C1 segment of cervical spinal cord (tissue), 14 donors: ENCODE measurements around the gene IFRD2.
"Not testable (repeated sequence)": the region's sequence is repeated elsewhere in the genome, so short reads cannot be mapped to it uniquely, and the experiment has no call there.

ENCODE experiments used
- DNase-seq, 14 donors: peaks; one replicate each; lab custom pipeline; 2025; lab: John Stamatoyannopoulos, UW

The IFRD2 gene

DNA sequence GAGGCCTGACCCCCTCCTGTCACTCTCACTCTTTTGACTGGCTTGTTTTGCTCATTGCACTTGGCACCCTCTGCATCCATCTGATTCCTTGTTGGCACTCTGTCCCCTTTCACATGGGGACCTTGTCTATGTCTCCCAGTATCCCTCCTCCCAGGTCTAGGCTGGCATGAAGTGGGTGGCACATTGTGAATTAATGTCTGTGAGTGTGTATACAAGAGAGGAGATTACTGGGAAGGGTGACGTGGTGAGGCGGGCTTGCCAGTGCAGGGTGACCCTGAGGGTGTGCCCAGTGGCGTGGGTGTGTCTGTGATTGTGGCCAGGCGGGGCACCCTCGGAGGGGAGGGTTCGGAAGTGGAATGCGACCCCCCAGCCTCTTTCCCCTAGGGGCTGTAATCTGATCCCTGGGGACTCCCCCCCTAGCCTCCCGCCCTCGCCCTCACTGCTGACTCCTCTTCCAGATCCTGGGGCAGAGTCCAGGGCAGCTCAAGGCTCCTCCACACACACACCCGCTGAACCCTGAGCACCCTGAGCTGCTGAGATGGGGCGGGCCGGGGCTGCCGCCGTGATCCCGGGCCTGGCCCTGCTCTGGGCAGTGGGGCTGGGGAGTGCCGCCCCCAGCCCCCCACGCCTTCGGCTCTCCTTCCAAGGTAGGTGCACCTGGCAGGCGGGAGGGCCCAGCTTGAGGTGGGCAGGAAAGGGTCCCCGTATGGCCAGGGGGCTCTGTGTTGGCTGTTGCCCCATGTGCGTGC lies 23.4 kb downstream of the IFRD2 start, which contains the start of gene SEMA3B:
SEMA3B (plus strand) TSS at position 445 of the 749 bp plus-strand sequence; CDS start at position 539, 94 bp downstream.
- peak in 9 of 14 donors; percentile 23 to 79 (median 51) for DNase-seq

GRCh38 chr3:50268276-50268675 lies 24.0 kb downstream of the IFRD2 start:
- DNase-seq = peak in 2 of 14 donors; percentile 46 to 54

DNA sequence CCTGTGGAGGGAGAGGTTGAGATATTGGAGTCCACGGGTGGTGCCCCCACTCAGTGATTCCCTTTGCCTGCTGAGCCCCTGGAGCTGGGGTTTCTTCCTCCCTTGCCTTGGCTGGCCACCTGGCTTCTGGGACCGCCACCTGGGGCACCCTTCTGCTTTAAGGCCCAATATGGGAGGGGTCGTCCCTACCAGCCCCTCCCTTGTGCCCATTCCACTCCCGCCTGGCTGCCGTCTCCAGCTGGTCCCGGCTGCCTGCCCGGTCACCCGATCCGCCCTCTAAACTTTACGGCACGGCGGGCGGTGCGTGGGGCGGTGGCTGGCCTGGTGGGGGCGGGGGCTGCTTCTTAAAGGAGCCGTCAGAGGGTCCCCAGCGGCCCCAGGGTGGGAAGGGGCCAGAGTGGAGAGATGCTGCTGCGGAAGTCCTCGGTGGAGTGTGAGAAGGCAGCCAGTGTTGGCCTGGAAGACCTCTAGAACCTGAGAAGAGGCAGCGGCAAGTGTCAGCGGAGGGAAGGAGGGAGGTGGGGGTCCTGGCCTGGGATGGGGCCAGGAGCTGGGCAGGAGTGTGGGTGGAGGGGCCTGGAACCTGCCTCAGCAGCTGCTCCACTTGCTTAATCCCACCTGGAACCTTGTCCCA lies 24.8 kb downstream of the IFRD2 start:
- peak in 11 of 14 donors; percentile 26 to 81 (median 67) for DNase-seq

GRCh38 chr3:50266836-50267235 lies 25.4 kb downstream of the IFRD2 start:
- DNase-seq = peak in 1 of 14 donors; percentile 53

DNA sequence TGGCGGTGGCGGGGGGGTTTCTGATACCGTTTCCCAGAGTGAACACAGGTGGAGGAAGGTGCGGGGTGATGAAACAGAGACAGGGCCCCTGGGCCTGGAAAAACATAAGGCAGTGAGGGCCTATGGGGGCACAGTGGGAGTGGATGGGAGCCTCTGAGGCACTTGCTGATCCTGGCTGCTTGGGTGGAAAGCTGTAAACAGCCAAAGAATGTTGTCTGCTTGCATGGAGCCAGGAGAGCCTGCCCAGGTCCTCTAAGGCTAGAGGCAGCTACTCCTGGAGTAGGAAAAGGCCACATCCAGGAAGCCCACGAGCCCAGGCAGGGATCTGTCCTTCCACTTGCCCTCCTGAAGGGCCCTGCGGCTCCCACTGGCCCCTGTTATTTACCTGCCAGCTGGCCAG lies 26.2 kb downstream of the IFRD2 start:
- peak in 1 of 14 donors; percentile 38 for DNase-seq

- peak in 1 of 14 donors; percentile 52 for DNase-seq
These were observed 26.7 kb downstream of the IFRD2 start for GRCh38 chr3:50265571-50265970.

GRCh38 chr3:50264964-50265485 lies 27.2 kb downstream of the IFRD2 start:
- peak in 1 of 14 donors; percentile 65 for DNase-seq

GRCh38 chr3:50264383-50264963 lies 27.8 kb downstream of the IFRD2 start:
- DNase-seq = peak in 12 of 14 donors; percentile 16 to 93 (median 73)

GRCh38 chr3:50263478-50264382 lies 28.5 kb downstream of the IFRD2 start:
- peak in 1 of 14 donors; percentile 51 for DNase-seq

- no peak for DNase-seq
These were observed 29.5 kb downstream of the IFRD2 start for GRCh38 chr3:50262778-50263177.

DNA sequence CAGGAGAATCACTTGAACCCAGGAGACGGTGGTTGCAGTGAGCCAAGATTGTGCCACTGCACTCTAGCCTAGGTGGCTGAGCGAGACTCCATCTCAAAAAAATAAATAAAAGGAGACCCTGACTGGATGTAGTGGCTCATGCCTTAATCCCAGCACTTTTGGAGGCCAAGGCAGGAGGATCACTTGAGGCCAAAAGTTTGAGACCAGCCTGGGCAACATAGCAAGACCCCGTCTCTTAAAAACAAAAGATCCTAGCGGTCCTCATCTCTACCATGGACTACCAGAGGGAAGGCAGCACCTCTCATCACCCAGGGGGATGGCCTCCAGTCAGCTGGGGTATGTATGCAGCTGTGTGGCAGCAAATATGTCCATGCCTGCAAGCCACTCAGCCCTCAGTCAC lies 30.0 kb downstream of the IFRD2 start:
- DNase-seq = not testable (repeated sequence)

GRCh38 chr3:50261505-50261904 lies 30.7 kb downstream of the IFRD2 start:
- peak in 2 of 14 donors; percentile 45 to 61 for DNase-seq

DNA sequence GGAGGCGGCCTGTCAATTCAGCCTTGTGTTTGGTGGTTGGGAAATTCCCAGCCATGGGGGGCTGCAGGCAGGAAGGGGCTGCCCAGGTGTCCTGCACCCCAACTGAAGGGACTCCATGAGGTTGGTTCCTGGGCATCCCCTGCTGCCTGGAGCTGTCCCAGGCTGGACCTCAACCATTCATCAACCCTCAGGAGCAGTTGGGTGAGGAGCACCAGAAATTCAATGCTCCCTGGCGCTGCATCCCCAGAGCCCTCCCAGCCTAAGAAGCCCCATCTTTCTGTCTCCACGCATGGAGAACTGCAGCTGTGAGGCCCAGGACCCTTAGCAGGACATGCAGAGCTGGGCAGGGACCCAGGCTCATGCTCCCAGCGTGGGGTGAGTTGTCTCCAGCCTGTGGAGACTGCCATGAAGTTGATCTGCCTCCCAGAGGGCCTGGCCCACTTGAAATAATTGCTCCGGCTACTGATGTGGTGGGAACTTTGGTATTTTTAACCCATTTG lies 31.2 kb downstream of the IFRD2 start:
- DNase-seq = peak in 2 of 14 donors; percentile 66 to 71

DNA sequence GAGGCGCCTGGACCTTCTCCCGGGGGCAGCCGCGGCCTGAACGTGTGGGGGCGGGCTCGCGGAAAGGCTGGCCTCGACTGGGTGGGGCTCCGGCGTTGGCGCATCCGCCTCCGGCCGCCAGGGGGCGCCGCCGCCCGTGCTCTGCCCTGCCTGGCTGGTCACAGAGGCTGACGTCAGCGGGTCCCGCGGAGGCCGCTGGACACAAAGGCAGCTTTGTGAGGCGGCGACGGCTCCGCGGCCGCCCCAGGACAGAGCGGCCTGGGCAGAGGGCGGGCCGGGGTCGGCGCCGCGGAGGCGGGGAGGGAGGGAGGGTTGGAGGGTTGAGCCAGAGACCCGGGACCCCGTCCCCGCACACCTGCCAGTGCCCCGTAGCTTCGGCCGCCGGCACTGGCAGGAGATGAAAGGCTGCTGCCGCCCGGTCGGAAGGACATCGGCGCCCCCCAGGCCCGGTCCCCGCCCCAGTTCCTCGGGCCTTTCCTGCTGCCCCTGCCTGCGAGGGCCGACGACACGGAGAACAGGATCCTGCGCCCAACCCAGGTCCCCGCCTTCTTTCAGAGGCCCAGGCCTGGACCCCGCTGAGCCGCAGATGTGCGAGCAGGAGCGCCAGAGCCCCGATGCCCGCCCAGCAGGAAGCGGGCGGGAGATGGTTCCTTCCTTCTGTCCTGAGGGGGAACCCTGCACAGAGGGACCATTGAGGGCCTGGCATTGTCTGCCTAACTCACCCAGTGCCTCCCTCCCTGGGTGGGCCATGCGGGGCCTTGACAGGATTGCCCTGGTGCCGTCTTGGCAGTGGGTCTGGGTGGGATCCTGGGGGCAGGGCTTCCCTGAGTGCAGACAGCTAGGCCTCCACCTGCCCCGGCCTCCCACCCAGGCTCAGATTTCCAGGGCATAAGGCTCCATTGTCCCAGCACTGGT lies 31.9 kb downstream of the IFRD2 start:
- peak; percentile 27 to 98 (median 93) for DNase-seq

DNA sequence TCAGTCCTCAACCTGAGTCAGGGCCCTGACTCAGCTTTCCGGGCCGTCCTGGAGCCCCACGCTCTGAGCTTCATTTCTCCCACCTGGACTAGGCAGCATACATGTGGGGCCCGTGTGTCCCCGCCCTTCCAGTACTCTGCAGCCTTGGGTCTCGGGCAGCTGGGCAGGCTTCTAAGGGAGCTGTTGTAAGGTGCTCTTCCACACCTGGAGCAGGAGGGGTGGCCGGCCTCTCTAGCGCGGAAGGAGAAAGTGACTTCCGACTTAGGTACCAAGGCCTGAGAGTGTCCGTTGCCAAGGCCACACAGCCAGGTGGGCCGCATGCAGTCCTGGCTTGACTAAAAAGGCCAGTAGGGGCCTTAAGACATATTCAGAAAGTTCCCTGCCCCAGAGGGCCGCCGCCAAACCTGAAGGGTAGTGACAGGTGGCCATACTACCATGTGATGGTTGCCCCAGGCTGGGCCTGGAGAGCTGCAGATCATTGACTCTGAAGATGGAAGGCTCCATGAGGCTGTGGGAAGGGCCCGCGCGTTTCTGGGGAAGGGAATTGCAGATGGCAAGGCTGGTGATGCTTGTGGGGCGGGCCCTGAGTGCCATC lies 32.7 kb downstream of the IFRD2 start:
- DNase-seq = no peak

DNA sequence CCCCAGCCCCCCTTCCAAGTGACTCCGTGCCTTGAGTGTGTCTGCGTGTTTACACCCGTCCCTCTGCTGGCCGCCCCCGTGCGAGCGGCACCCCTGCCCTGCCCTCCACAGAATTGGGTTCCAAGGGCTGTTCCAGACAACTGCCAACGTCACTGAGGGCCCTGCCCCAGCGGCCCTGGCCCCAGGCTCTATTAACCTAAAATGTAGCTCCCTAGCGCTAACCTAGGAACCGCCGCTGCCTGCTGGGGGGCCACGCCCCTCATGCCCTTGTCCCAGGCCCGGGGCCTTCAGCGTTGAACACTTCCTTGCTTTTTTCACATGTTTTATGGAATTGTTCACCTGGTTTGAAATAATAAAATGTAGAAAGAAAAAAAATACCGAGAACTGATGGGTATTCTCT lies 33.2 kb downstream of the IFRD2 start:
- peak in 2 of 14 donors; percentile 20 to 37 for DNase-seq

- peak in 3 of 14 donors; percentile 25 to 62 (median 30) for DNase-seq
These were observed 34.1 kb downstream of the IFRD2 start for GRCh38 chr3:50258029-50258680.

- DNase-seq = peak in 4 of 14 donors; percentile 20 to 40 (median 29)
These were observed 35.0 kb downstream of the IFRD2 start for GRCh38 chr3:50256978-50257890.
